ENCODE data around the gene SETBP1.

DNA sequence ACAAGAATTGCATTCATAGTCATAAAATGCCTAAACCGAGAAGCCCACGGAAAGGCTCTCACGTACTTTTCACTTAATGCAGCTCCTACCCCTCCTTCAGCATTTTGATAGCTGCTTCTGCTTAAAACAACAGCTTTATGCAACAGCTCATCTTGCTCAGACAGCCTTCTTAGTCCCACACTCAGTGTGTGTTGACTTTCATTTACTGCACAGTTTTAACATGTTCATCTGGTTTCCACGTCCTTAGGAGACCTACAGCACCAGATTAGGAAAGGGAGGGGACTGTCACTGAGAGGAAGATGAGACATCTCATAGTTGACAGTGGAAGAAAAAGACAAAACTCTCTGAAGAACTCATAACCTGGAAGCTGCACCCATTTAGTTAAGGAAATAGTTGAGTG lies 435.4 kb downstream of the SETBP1 start:
- TF ChIP-seq EZH2 (IDR thresholded peaks at IDR 0.05) (no peak), POLR2AphosphoS5 (IDR thresholded peaks at IDR 0.05; ENCODE audit: borderline replicate concordance, low read depth, low read length) (no peak)

All from SK-N-MC (cell line).